WTC11 (cell line): ENCODE measurements around the gene PPP1R2C. TPM values are rescaled to one million over a fixed set of nuclear protein-coding genes. Genes with fewer than 3 reads are reported as not detected.

Experiments used
- ATAC-seq: fragments of 200-7000 bp; cut with Tn5 transposase; 2 replicates; pipeline ENCODE4 v1.10.0; 2021; ENCODE audit warnings: mild to moderate bottlenecking, moderate library complexity
- CTCF ChIA-PET: fragments of 300-600 bp; sonication (Branson Sonifier 250); formaldehyde crosslinking; loops from one replicate; lab custom pipeline; 2021; ENCODE audit warnings: antibody characterized with exemption; lab: Charles Lee
- POLR2A ChIA-PET: fragments of 350-600 bp; sonication (Branson Sonifier 250); formaldehyde crosslinking; loops from one replicate; lab custom pipeline; 2021; ENCODE audit warnings: antibody characterized with exemption; lab: Charles Lee
- DNase-seq: peaks from one replicate; pipeline ENCODE4 v3.0.0; 2021; ENCODE audit warnings: low spot score
- H3K27ac Mint-ChIP-seq: 2 replicates; pipeline ENCODE4 v1.8.0; 2021; ENCODE audit warnings: mixed read lengths
- H3K27me3 Mint-ChIP-seq: 2 replicates; pipeline ENCODE4 v1.8.0; 2021; ENCODE audit warnings: low read depth, mild to moderate bottlenecking, moderate library complexity, mixed read lengths
- H3K36me3 Mint-ChIP-seq: 2 replicates; pipeline ENCODE4 v1.8.0; 2021; ENCODE audit warnings: mixed read lengths
- H3K4me1 Mint-ChIP-seq: 2 replicates; pipeline ENCODE4 v1.8.0; 2022; ENCODE audit warnings: mixed read lengths
- H3K4me3 Mint-ChIP-seq: 2 replicates; pipeline ENCODE4 v1.8.0; 2021; ENCODE audit warnings: mild to moderate bottlenecking, moderate library complexity, mixed read lengths
- H3K9me3 Mint-ChIP-seq: 2 replicates; pipeline ENCODE4 v1.8.0; 2021; ENCODE audit warnings: mixed read lengths
- CREB1 ChIP-seq: sonication (generic); formaldehyde crosslinking; IDR thresholded peaks from 2 replicates; pipeline ENCODE4 v1.8.0; 2023; ENCODE audit warnings: mild to moderate bottlenecking, missing genetic modification reagents
- FOXP1 ChIP-seq: sonication (generic); formaldehyde crosslinking; IDR thresholded peaks from 2 replicates; pipeline ENCODE4 v1.8.0; 2022; ENCODE audit warnings: missing genetic modification reagents, mild to moderate bottlenecking, moderate library complexity, borderline replicate concordance
- HMGA2 ChIP-seq: fragments of 250-450 bp; sonication (Bioruptor Pico); IDR thresholded peaks from 2 replicates; pipeline ENCODE4 v1.4.0; 2021; ENCODE audit warnings: mild to moderate bottlenecking, moderate library complexity
- JAZF1 ChIP-seq: fragments of 250-450 bp; sonication (Bioruptor Pico); IDR thresholded peaks from 2 replicates; pipeline ENCODE4 v1.9.0; 2021; ENCODE audit warnings: moderate library complexity, mild to moderate bottlenecking, inconsistent platforms
- PREB ChIP-seq: sonication (generic); formaldehyde crosslinking; IDR thresholded peaks from 2 replicates; pipeline ENCODE4 v1.8.1; 2022; ENCODE audit warnings: mild to moderate bottlenecking, missing genetic modification reagents, moderate library complexity, borderline replicate concordance
- PRRX2 ChIP-seq: fragments of 250-450 bp; sonication (Bioruptor Pico); IDR thresholded peaks from 2 replicates; pipeline ENCODE4 v1.8.0; 2021; ENCODE audit warnings: mild to moderate bottlenecking
- RORB ChIP-seq: fragments of 250-450 bp; sonication (Bioruptor Pico); IDR thresholded peaks from 2 replicates; pipeline ENCODE4 v1.9.0; 2021; ENCODE audit warnings: mild to moderate bottlenecking
- SMAD3 ChIP-seq: sonication (generic); formaldehyde crosslinking; IDR thresholded peaks from 2 replicates; pipeline ENCODE4 v1.8.0; 2022; ENCODE audit warnings: missing genetic modification reagents, mild to moderate bottlenecking, borderline replicate concordance
- SMAD4 ChIP-seq: sonication (generic); formaldehyde crosslinking; IDR thresholded peaks from 2 replicates; pipeline ENCODE4 v1.8.0; 2022; ENCODE audit warnings: mild to moderate bottlenecking, missing genetic modification reagents
- TEAD1 ChIP-seq: sonication (generic); formaldehyde crosslinking; IDR thresholded peaks from 2 replicates; pipeline ENCODE4 v1.8.0; 2022; ENCODE audit warnings: mild to moderate bottlenecking, missing genetic modification reagents
- ZNF121 ChIP-seq: sonication (generic); formaldehyde crosslinking; IDR thresholded peaks from 2 replicates; pipeline ENCODE4 v1.8.0; 2023; ENCODE audit warnings: missing genetic modification reagents
- ZNF416 ChIP-seq: fragments of 250-450 bp; sonication (Bioruptor Pico); IDR thresholded peaks from 2 replicates; pipeline ENCODE4 v1.9.0; 2021; ENCODE audit warnings: mild to moderate bottlenecking, inconsistent platforms
- ZNF425 ChIP-seq: fragments of 250-450 bp; sonication (Bioruptor Pico); conservative IDR thresholded peaks from 2 replicates; pipeline ENCODE4 v1.9.0; 2021; ENCODE audit warnings: mild to moderate bottlenecking
- ZNF671 ChIP-seq: fragments of 250-450 bp; sonication (Bioruptor Pico); IDR thresholded peaks from 2 replicates; pipeline ENCODE4 v1.8.0; 2021; ENCODE audit warnings: mild to moderate bottlenecking
- total RNA-seq: library from RNA; stranded (reverse); gene quantifications from 3 replicates; pipeline ENCODE4 v1.2.3, GENCODE V29; 2021
- TF ChIP-seq, protein P1 (sequence below): fragments of 250-450 bp; sonication (Bioruptor Pico); IDR thresholded peaks from 2 replicates; pipeline ENCODE4 v1.9.0; 2021; ENCODE audit warnings: mild to moderate bottlenecking
- TF ChIP-seq, protein P2 (sequence below): sonication (generic); formaldehyde crosslinking; IDR thresholded peaks from 2 replicates; pipeline ENCODE4 v1.8.1; 2023; ENCODE audit warnings: mild to moderate bottlenecking, missing genetic modification reagents, borderline replicate concordance
- TF ChIP-seq, protein P3 (sequence below): sonication (generic); formaldehyde crosslinking; IDR thresholded peaks from 2 replicates; pipeline ENCODE4 v1.8.0; 2022; ENCODE audit warnings: mild to moderate bottlenecking, missing genetic modification reagents
- TF ChIP-seq, protein P4 (sequence below): sonication (generic); formaldehyde crosslinking; IDR thresholded peaks from 2 replicates; pipeline ENCODE4 v1.8.0; 2022; ENCODE audit warnings: mild to moderate bottlenecking, missing genetic modification reagents

The PPP1R2C gene
- total RNA-seq, 1 experiment from 2014 or later: not detected

- peaks cover 3% of the 10 kb centered on the region for H3K27me3 Mint-ChIP-seq
- H3K4me1 Mint-ChIP-seq: peaks cover 12% of the 10 kb centered on the region
- H3K4me3 Mint-ChIP-seq: no peak overlapping the region
- DNase-seq (no peak), ATAC-seq (no peak)
- ChIA-PET POLR2A (no interaction called here), CTCF (no interaction called here)
- peaks cover 8% of the 10 kb centered on the region; the same call in 1 of the 2 replicates for H3K36me3 Mint-ChIP-seq
- no peak for TF ChIP-seq SMAD4 (CRISPR knock-in tag)
- no peak for TF ChIP-seq CREB1
- TF ChIP-seq ZNF671 (CRISPR knock-in tag): no peak
- no peak for TF ChIP-seq JAZF1 (CRISPR knock-in tag)
- TF ChIP-seq ZNF121 (CRISPR knock-in tag): no peak
- no peak for TF ChIP-seq PRRX2 (CRISPR knock-in tag)
- TF ChIP-seq, protein P1, sequence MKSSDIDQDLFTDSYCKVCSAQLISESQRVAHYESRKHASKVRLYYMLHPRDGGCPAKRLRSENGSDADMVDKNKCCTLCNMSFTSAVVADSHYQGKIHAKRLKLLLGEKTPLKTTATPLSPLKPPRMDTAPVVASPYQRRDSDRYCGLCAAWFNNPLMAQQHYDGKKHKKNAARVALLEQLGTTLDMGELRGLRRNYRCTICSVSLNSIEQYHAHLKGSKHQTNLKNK (CRISPR knock-in tag): no peak
- TF ChIP-seq, protein P2, sequence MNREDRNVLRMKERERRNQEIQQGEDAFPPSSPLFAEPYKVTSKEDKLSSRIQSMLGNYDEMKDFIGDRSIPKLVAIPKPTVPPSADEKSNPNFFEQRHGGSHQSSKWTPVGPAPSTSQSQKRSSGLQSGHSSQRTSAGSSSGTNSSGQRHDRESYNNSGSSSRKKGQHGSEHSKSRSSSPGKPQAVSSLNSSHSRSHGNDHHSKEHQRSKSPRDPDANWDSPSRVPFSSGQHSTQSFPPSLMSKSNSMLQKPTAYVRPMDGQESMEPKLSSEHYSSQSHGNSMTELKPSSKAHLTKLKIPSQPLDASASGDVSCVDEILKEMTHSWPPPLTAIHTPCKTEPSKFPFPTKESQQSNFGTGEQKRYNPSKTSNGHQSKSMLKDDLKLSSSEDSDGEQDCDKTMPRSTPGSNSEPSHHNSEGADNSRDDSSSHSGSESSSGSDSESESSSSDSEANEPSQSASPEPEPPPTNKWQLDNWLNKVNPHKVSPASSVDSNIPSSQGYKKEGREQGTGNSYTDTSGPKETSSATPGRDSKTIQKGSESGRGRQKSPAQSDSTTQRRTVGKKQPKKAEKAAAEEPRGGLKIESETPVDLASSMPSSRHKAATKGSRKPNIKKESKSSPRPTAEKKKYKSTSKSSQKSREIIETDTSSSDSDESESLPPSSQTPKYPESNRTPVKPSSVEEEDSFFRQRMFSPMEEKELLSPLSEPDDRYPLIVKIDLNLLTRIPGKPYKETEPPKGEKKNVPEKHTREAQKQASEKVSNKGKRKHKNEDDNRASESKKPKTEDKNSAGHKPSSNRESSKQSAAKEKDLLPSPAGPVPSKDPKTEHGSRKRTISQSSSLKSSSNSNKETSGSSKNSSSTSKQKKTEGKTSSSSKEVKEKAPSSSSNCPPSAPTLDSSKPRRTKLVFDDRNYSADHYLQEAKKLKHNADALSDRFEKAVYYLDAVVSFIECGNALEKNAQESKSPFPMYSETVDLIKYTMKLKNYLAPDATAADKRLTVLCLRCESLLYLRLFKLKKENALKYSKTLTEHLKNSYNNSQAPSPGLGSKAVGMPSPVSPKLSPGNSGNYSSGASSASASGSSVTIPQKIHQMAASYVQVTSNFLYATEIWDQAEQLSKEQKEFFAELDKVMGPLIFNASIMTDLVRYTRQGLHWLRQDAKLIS: no peak
- no peak for TF ChIP-seq ZNF425 (CRISPR knock-in tag)
- TF ChIP-seq, protein P3, sequence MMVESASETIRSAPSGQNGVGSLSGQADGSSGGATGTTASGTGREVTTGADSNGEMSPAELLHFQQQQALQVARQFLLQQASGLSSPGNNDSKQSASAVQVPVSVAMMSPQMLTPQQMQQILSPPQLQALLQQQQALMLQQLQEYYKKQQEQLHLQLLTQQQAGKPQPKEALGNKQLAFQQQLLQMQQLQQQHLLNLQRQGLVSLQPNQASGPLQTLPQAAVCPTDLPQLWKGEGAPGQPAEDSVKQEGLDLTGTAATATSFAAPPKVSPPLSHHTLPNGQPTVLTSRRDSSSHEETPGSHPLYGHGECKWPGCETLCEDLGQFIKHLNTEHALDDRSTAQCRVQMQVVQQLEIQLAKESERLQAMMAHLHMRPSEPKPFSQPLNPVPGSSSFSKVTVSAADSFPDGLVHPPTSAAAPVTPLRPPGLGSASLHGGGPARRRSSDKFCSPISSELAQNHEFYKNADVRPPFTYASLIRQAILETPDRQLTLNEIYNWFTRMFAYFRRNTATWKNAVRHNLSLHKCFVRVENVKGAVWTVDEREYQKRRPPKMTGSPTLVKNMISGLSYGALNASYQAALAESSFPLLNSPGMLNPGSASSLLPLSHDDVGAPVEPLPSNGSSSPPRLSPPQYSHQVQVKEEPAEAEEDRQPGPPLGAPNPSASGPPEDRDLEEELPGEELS (CRISPR knock-in tag): no peak
- TF ChIP-seq ZNF416 (CRISPR knock-in tag): no peak
- no peak for TF ChIP-seq RORB (CRISPR knock-in tag)
- TF ChIP-seq PREB: no peak
- no peak overlapping the region for H3K27ac Mint-ChIP-seq
- H3K9me3 Mint-ChIP-seq: peaks cover 10% of the 10 kb centered on the region; the same call in 1 of the 2 replicates
These were observed 22.1 kb downstream of the PPP1R2C start for GRCh38 chrX:42755815-42756214.

DNA sequence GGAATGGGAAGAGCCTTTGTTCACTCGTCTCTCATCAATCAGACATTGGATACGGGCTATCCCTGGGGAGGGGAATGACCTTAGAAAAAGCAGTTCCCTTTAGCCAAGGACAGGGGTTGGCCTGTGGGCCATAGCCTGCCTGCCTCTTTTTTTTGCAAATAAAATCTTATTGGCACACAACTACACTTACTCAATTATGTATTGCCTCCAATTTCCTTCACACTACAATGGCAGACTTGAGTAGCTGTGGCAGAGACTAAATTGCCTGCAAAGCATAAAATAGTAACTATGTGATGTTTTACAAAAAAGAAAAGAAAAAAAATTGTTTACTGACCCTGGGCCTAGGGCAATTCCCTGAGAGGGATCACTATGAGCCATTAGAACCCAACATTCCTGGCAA, 23.4 kb downstream of the PPP1R2C start:
- Mint-ChIP-seq H3K27ac (no peak overlapping the region), H3K27me3 (peaks cover 3% of the 10 kb centered on the region), H3K36me3 (peaks cover 10% of the 10 kb centered on the region; the same call in 1 of the 2 replicates), H3K9me3 (peaks cover 16% of the 10 kb centered on the region), H3K4me3 (no peak overlapping the region), H3K4me1 (peaks cover 12% of the 10 kb centered on the region)
- no peak for TF ChIP-seq RORB (CRISPR knock-in tag)
- TF ChIP-seq FOXP1 (CRISPR knock-in tag): no peak
- TF ChIP-seq TEAD1 (CRISPR knock-in tag): no peak
- TF ChIP-seq ZNF416 (CRISPR knock-in tag): no peak
- no peak for TF ChIP-seq HMGA2 (CRISPR knock-in tag)
- no peak for TF ChIP-seq SMAD3 (CRISPR knock-in tag)
- TF ChIP-seq, protein P4, sequence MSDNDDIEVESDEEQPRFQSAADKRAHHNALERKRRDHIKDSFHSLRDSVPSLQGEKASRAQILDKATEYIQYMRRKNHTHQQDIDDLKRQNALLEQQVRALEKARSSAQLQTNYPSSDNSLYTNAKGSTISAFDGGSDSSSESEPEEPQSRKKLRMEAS: no peak
- no peak for TF ChIP-seq ZNF425 (CRISPR knock-in tag)
- ATAC-seq (no peak), DNase-seq (no peak)
- POLR2A ChIA-PET: no interaction called here
- CTCF ChIA-PET: no interaction called here
